Activated naive CD4-positive, alpha-beta T cell treated with anti-CD3 and anti-CD28 coated beads, Interleukin-2, amount 10 ng/mL, durations not matched to agents 5 hours and 36 hours (primary cell): Measurements from ENCODE around the gene MUC7. TPM values are rescaled to one million over a fixed set of nuclear protein-coding genes. Genes with fewer than 3 reads are reported as not detected.

Experiments
- total RNA-seq, 2 experiments: library from RNA; stranded (reverse); gene quantifications; one replicate each; pipeline ENCODE4 v1.2.3, GENCODE V29; 2021

Gene MUC7
- total RNA-seq, result not detected

GRCh38 chr4:70471897-70472296 is at the start of gene MUC7:
MUC7 (plus strand) TSS chr4:70472197; CDS start chr4:70474022, 1,825 bp downstream.

GRCh38 chr4:70518269-70518668 is 46.3 kb downstream of the MUC7 start, which contains the start of gene AMTN:
AMTN (plus strand) TSS chr4:70518569; CDS start chr4:70518778, 209 bp downstream.

Other genes starting within 250 kb of the MUC7 start
- gene FDCSP, start 246.1 kb upstream of the MUC7 start, total RNA-seq, result not detected
- not detected for gene CSN3, start 229.6 kb upstream of the MUC7 start, total RNA-seq
- gene CABS1, start 137.2 kb upstream of the MUC7 start, total RNA-seq, result not detected
- gene SMR3A, start 111.4 kb upstream of the MUC7 start, total RNA-seq, result not detected
- not detected for gene SMR3B, start 89.1 kb upstream of the MUC7 start, total RNA-seq
- not detected for gene OPRPN, start 74.3 kb upstream of the MUC7 start, total RNA-seq
- not detected for gene AMTN, start 46.4 kb downstream of the MUC7 start, total RNA-seq
- gene AMBN, start 120.1 kb downstream of the MUC7 start, total RNA-seq, result not detected
- gene ENAM, start 156.5 kb downstream of the MUC7 start, total RNA-seq, result 1 to 10 TPM in 1 of 2 experiments, under 1 TPM in 1; 0.76 to 1.2 TPM
- under 1 TPM; 0.78 to 0.99 TPM for gene JCHAIN, start 194.3 kb downstream of the MUC7 start, total RNA-seq
- gene UTP3, start 216.3 kb downstream of the MUC7 start, total RNA-seq, result 10 to 100 TPM; 49.3 to 52.1 TPM
- gene RUFY3, start 249.8 kb downstream of the MUC7 start, total RNA-seq, result 10 to 100 TPM; 38.3 to 40.9 TPM